ENCODE data around the gene TMEM185A.

The TMEM185A gene

DNA sequence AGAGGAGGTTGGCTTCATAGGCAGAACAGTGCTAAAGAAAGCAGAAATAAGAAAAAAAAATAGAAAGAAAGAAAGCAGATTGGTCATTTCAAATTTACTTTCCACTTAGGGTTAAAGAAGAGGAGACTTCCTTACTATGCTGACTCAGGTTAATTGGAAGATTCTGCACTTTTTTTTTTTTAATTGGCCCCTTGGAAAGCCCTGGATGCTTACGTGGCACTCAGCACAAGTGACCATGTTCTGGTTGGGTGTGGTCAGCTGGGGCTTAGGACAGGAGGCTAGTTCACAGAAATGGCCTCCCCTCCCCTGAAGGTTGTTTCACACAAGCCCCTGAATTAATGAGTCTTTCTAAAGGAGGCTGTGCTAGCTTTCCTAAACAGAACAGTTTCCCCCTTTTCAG is 58.8 kb downstream of the TMEM185A start:
- in situ Hi-C loops (cut with MboI; ENCODE audit: low sequenced_read_pairs, unreplicated experiment): no loop called here
- no peak for DNase-seq (ENCODE audit: low spot score)
- TF ChIP-seq, protein P1, sequence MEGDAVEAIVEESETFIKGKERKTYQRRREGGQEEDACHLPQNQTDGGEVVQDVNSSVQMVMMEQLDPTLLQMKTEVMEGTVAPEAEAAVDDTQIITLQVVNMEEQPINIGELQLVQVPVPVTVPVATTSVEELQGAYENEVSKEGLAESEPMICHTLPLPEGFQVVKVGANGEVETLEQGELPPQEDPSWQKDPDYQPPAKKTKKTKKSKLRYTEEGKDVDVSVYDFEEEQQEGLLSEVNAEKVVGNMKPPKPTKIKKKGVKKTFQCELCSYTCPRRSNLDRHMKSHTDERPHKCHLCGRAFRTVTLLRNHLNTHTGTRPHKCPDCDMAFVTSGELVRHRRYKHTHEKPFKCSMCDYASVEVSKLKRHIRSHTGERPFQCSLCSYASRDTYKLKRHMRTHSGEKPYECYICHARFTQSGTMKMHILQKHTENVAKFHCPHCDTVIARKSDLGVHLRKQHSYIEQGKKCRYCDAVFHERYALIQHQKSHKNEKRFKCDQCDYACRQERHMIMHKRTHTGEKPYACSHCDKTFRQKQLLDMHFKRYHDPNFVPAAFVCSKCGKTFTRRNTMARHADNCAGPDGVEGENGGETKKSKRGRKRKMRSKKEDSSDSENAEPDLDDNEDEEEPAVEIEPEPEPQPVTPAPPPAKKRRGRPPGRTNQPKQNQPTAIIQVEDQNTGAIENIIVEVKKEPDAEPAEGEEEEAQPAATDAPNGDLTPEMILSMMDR (IDR thresholded peaks at IDR 0.05; ENCODE audit: borderline replicate concordance, control extremely low read depth, extremely low read depth, insufficient read depth, missing control alignments): no peak

- in situ Hi-C loops (cut with MboI; ENCODE audit: low sequenced_read_pairs, unreplicated experiment): no loop called here
- no peak for DNase-seq (ENCODE audit: low spot score)
- TF ChIP-seq, protein P1 (IDR thresholded peaks at IDR 0.05; ENCODE audit: borderline replicate concordance, control extremely low read depth, extremely low read depth, insufficient read depth, missing control alignments): no peak
Observed at GRCh38 chrX:149571770-149572169, 59.8 kb downstream of the TMEM185A start.

GRCh38 chrX:149570668-149571067 is 60.9 kb downstream of the TMEM185A start:
- in situ Hi-C loops (cut with MboI; ENCODE audit: low sequenced_read_pairs, unreplicated experiment): no loop called here
- TF ChIP-seq, protein P1 (IDR thresholded peaks at IDR 0.05; ENCODE audit: borderline replicate concordance, control extremely low read depth, extremely low read depth, insufficient read depth, missing control alignments): no peak
- DNase-seq (ENCODE audit: low spot score): no peak

- in situ Hi-C loops (cut with MboI; ENCODE audit: low sequenced_read_pairs, unreplicated experiment): no loop called here
- TF ChIP-seq, protein P1 (IDR thresholded peaks at IDR 0.05; ENCODE audit: borderline replicate concordance, control extremely low read depth, extremely low read depth, insufficient read depth, missing control alignments): no peak
- DNase-seq (ENCODE audit: low spot score): no peak
Observed at GRCh38 chrX:149569770-149570169, 61.8 kb downstream of the TMEM185A start.

DNA sequence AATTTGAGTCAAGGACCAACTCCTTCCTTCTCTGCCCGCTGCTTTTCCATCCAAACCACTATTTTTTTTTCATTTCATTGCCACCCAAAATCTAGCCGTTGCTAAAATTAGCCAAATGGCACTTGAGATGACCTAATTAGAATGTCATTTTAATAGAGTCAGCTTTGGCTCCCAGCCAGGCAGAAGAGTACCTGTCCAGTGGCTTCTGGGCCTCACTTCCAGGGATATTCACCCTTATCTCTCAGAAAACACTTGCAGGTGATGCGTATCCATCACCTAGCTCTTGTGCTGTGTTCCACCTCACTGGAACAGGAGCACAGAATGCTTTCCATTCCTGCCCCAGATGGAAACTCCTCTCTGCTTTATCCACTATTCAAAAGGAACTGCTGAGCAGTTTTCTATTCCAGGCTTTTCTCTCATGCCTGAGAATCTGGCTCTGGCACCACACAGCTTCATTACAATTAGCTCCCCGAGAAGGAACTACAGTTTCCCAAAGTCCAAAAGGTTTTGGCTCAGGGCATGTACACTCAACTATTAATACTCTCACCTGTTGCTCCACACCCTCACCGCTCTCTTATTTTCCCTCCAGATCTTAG is 62.8 kb downstream of the TMEM185A start:
- no peak for DNase-seq (ENCODE audit: low spot score)
- in situ Hi-C loops (cut with MboI; ENCODE audit: low sequenced_read_pairs, unreplicated experiment): no loop called here
- TF ChIP-seq, protein P1 (IDR thresholded peaks at IDR 0.05; ENCODE audit: borderline replicate concordance, control extremely low read depth, extremely low read depth, insufficient read depth, missing control alignments): no peak

GRCh38 chrX:149567621-149568417 is 63.8 kb downstream of the TMEM185A start:
- no peak for DNase-seq (ENCODE audit: low spot score)
- TF ChIP-seq, protein P1 (IDR thresholded peaks at IDR 0.05; ENCODE audit: borderline replicate concordance, control extremely low read depth, extremely low read depth, insufficient read depth, missing control alignments): no peak
- in situ Hi-C loops (cut with MboI; ENCODE audit: low sequenced_read_pairs, unreplicated experiment): no loop called here

Data from GM13976 (cell line).